CD14-positive monocyte (primary cell): ENCODE measurements around the gene SLC25A29. TPM values are rescaled to one million over a fixed set of nuclear protein-coding genes. Genes with fewer than 3 reads are reported as not detected.

ENCODE experiments used
- DNase-seq, 3 donors: peaks; one replicate each; pipeline ENCODE4 v3.0.0-alpha.2; 2011 to 2022
- H2AFZ ChIP-seq: 2 replicates; pipeline ENCODE4 v1.6.0; 2012; ENCODE audit warnings: mild to moderate bottlenecking, low read depth, low read length, inconsistent platforms; ENCODE audit not compliant: insufficient read depth, poor library complexity, severe bottlenecking
- H3K27ac ChIP-seq, 2 donors: 1 replicate in 1 of 2; 2 replicates in 1 of 2; pipeline ENCODE4 v1.5.1; 2012 to 2013; ENCODE audit warnings: low read length in 2 of 2, control low read depth in 1 of 2, inconsistent platforms in 1 of 2, low read depth in 1 of 2, mild to moderate bottlenecking in 1 of 2
- H3K27me3 ChIP-seq, 2 donors: one replicate each; pipeline versions ENCODE4 v1.6.0 to v1.6.1; 2011 to 2013; ENCODE audit warnings: low read length in 2 of 2; ENCODE audit not compliant: control insufficient read depth in 2 of 2, insufficient read depth in 2 of 2
- H3K36me3 ChIP-seq, 2 donors: replicated peaks in 1 of 2; 1 replicate in 1 of 2; 2 replicates in 1 of 2; pipeline versions ENCODE4 v1.5.1 to v1.6.1; 2012 to 2013; ENCODE audit warnings: low read length in 2 of 2, control low read depth in 1 of 2, inconsistent platforms in 1 of 2, mild to moderate bottlenecking in 1 of 2; ENCODE audit not compliant: insufficient read depth in 2 of 2, control insufficient read depth in 1 of 2
- H3K4me1 ChIP-seq, 2 donors: 1 replicate in 1 of 2; 2 replicates in 1 of 2; pipeline versions ENCODE4 v1.5.1 to v1.6.1; 2012 to 2013; ENCODE audit warnings: low read length in 2 of 2, control low read depth in 1 of 2, inconsistent platforms in 1 of 2, mild to moderate bottlenecking in 1 of 2, moderate library complexity in 1 of 2; ENCODE audit not compliant: insufficient read depth in 2 of 2, control insufficient read depth in 1 of 2
- H3K4me2 ChIP-seq: replicated peaks from 2 replicates; pipeline ENCODE3; 2012; ENCODE audit warnings: low read length, moderate library complexity, mild to moderate bottlenecking; ENCODE audit not compliant: poor library complexity, severe bottlenecking; ENCODE audit errors: extremely low read depth
- H3K4me3 ChIP-seq, 3 experiments: fragments of 200-600 bp in 1 of 3; sonication (generic) in 1 of 3; replicated peaks in 1 of 3; 1 replicate in 2 of 3; 2 replicates in 1 of 3; pipeline ENCODE4 v1.5.1; 2011 to 2013; ENCODE audit warnings: low read length in 3 of 3, mild to moderate bottlenecking in 3 of 3, control low read depth in 2 of 3, low read depth in 2 of 3, inconsistent platforms in 1 of 3, moderate library complexity in 1 of 3
- H3K79me2 ChIP-seq: 2 replicates; pipeline ENCODE4 v1.6.0; 2012; ENCODE audit warnings: mild to moderate bottlenecking, control low read depth, inconsistent platforms, low read length, moderate library complexity; ENCODE audit not compliant: insufficient read depth
- H3K9ac ChIP-seq: 2 replicates; pipeline ENCODE4 v1.6.0; 2017; ENCODE audit warnings: low read length, mild to moderate bottlenecking; ENCODE audit not compliant: insufficient read depth, poor library complexity, severe bottlenecking
- H3K9me3 ChIP-seq, 2 donors: replicated peaks in 1 of 2; 1 replicate in 1 of 2; 2 replicates in 1 of 2; pipeline versions ENCODE4 v1.5.1 to v1.6.1; 2012 to 2013; ENCODE audit warnings: low read length in 2 of 2, control low read depth in 1 of 2; ENCODE audit not compliant: control insufficient read depth in 1 of 2, insufficient read depth in 1 of 2
- H4K20me1 ChIP-seq: 2 replicates; pipeline ENCODE4 v1.6.0; 2012; ENCODE audit warnings: mild to moderate bottlenecking, low read length, control low read depth, moderate library complexity; ENCODE audit not compliant: insufficient read depth
- H3K27ac Mint-ChIP-seq, 7 donors: one replicate each; pipeline ENCODE4 v1.8.0; 2020; ENCODE audit warnings: mild to moderate bottlenecking in 7 of 7, mixed read lengths in 7 of 7, moderate library complexity in 6 of 7, inconsistent platforms in 2 of 7
- H3K27me3 Mint-ChIP-seq, 3 donors: one replicate each; pipeline ENCODE4 v1.8.0; 2021 to 2022; ENCODE audit warnings: low read depth in 3 of 3, mild to moderate bottlenecking in 3 of 3, mixed read lengths in 3 of 3, moderate library complexity in 3 of 3, inconsistent platforms in 1 of 3
- H3K36me3 Mint-ChIP-seq, 2 donors: one replicate each; pipeline ENCODE4 v1.8.0; 2020; ENCODE audit warnings: mixed read lengths in 2 of 2, inconsistent platforms in 1 of 2, mild to moderate bottlenecking in 1 of 2
- H3K4me1 Mint-ChIP-seq: one replicate; pipeline ENCODE4 v1.8.0; 2020; ENCODE audit warnings: mild to moderate bottlenecking, mixed read lengths
- H3K4me3 Mint-ChIP-seq, 2 donors: one replicate each; pipeline ENCODE4 v1.8.0; 2020; ENCODE audit warnings: mild to moderate bottlenecking in 2 of 2, mixed read lengths in 2 of 2, moderate library complexity in 1 of 2
- H3K9me3 Mint-ChIP-seq, 7 donors: one replicate each; pipeline ENCODE4 v1.8.0; 2020 to 2022; ENCODE audit warnings: mixed read lengths in 7 of 7, mild to moderate bottlenecking in 6 of 7, moderate library complexity in 6 of 7, inconsistent platforms in 2 of 7
- CTCF ChIP-seq: fragments of 200-600 bp; IDR thresholded peaks from one replicate; pipeline ENCODE4 v1.8.0; 2022; ENCODE audit warnings: antibody characterized with exemption, mild to moderate bottlenecking
- WGBS: methylation state at CpG from one replicate; pipeline ENCODE4 v1.1.5; 2013; ENCODE audit warnings: missing lambda C conversion rate; ENCODE audit not compliant: insufficient coverage; 5-methylcytosine and 5-hydroxymethylcytosine counted together
- intact Hi-C, 2 donors: fragments of 100-400 bp; cut with micrococcal nuclease; formaldehyde crosslinking; loops; one replicate each; pipeline versions ENCODE4 v1.15.0 to v1.15.1; 2023
- polyA plus RNA-seq, 3 donors: library from polyadenylated mRNA; depleted of rRNA in 1 of 3; unstranded in 2 of 3; stranded (reverse) in 1 of 3; fragments of 300-500 nt in 2 of 3; fragments of >200 nt in 1 of 3; fragmentation: Illumina TruSeq in 2 of 3; gene quantifications; 1 replicate in 2 of 3; 2 replicates in 1 of 3; pipeline ENCODE4 v1.2.3, GENCODE V29; 2012 to 2021

SLC25A29 gene
- polyA plus RNA-seq, 3 donors, result 16.9 to 114 (median 33.3) TPM

DNA sequence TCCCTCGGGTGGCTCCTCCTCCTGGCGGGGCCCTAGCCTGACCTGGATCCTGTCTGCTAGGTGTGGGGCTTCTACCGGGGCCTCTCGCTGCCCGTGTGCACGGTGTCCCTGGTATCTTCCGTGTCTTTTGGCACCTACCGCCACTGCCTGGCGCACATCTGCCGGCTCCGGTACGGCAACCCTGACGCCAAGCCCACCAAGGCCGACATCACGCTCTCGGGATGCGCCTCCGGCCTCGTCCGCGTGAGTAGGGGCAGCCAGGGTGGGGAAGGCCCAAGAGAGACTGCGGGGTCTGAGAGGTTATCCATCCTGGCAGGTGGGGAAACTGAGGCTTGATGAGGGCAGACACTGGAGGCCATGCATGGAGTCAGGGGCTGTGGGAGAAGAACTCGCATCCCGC lies 20.9 kb upstream of the SLC25A29 start:
- H3K27me3 Mint-ChIP-seq, result peaks cover 0 to 3% (median 1%) of the 10 kb centered on the region in 3 donors

DNA sequence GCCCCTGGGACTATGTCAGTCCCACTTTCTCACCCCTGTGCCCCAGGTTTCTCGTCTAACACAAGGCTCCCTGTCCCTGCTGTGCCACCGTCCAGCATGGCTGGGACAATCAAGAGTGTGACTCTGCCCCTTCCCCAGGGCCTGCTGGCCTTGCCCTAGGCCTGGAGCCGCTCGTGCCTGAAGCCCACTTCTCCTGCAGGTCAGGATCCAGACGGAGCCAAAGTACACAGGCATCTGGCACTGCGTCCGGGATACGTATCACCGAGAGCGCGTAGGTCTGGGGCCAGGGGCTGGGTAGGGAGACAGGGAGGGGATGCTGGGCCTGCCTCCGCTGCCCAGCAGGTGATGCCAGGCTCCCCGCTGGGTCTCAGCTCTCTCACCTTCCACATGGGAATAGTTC lies 19.7 kb upstream of the SLC25A29 start:
- Histone ChIP-seq H3K9me3 (no peaks in the 10 kb centered on the region), H3K9ac (no peak overlapping the region), H3K27me3 (no peaks in the 10 kb centered on the region), H3K36me3 (no peaks in the 10 kb centered on the region), H2AFZ (no peak overlapping the region), H3K4me1 (no peaks in the 10 kb centered on the region), H3K27ac (no peak overlapping the region), H3K4me2 (no peak overlapping the region), H3K79me2 (no peaks in the 10 kb centered on the region), H3K4me3 (no peak overlapping the region), H4K20me1 (no peaks in the 10 kb centered on the region)
- DNase-seq, result no peak
- peak overlapping the region in 1 of 7 donors; percentile 58 for H3K27ac Mint-ChIP-seq
- H3K4me1 Mint-ChIP-seq, result no peaks in the 10 kb centered on the region
- no peak overlapping the region for H3K4me3 Mint-ChIP-seq
- intact Hi-C loops, result no loop called here
- peaks cover 1 to 3% (median 2%) of the 10 kb centered on the region in 3 donors for H3K27me3 Mint-ChIP-seq
- peaks cover 0 to 3% (median 0%) of the 10 kb centered on the region in 7 donors for H3K9me3 Mint-ChIP-seq
- no peak for TF ChIP-seq CTCF
- 95% methylated on average over 11 of the region's 13 CpGs for WGBS
- H3K36me3 Mint-ChIP-seq, result peaks cover under 1% of the 10 kb centered on the region in 2 donors

More for the DNA sequence above, 20.9 kb upstream of the SLC25A29 start:
- Mint-ChIP-seq H3K4me3 (no peak overlapping the region), H3K27ac (no peak overlapping the region), H3K4me1 (no peaks in the 10 kb centered on the region), H3K9me3 (peaks cover 0 to 3% (median 0%) of the 10 kb centered on the region in 7 donors), H3K36me3 (peaks cover 5 to 12% of the 10 kb centered on the region in 2 donors)
- Histone ChIP-seq H3K27me3 (no peaks in the 10 kb centered on the region), H3K4me3 (no peak overlapping the region), H3K4me1 (no peaks in the 10 kb centered on the region), H3K79me2 (no peaks in the 10 kb centered on the region), H3K4me2 (no peak overlapping the region), H2AFZ (no peak overlapping the region), H3K9me3 (no peaks in the 10 kb centered on the region), H3K27ac (no peak overlapping the region), H4K20me1 (peaks cover under 1% of the 10 kb centered on the region), H3K36me3 (peaks cover 0 to 2% of the 10 kb centered on the region in 2 donors), H3K9ac (no peak overlapping the region)
- intact Hi-C loops, result no loop called here
- WGBS, result over 99% methylated on average over 24 of the region's 24 CpGs
- no peak for TF ChIP-seq CTCF
- no peak for DNase-seq
